ENCODE data around the gene EXD2. TPM values are rescaled to one million over a fixed set of nuclear protein-coding genes. Genes with fewer than 3 reads are reported as not detected.

EXD2 gene
- total and polyA plus RNA-seq, 10 of the 15 experiments (the other 5 are each of a cell fraction or from before 2014, with no cell fraction given), result 1.0 to 12.4 (median 4.6) TPM

DNA sequence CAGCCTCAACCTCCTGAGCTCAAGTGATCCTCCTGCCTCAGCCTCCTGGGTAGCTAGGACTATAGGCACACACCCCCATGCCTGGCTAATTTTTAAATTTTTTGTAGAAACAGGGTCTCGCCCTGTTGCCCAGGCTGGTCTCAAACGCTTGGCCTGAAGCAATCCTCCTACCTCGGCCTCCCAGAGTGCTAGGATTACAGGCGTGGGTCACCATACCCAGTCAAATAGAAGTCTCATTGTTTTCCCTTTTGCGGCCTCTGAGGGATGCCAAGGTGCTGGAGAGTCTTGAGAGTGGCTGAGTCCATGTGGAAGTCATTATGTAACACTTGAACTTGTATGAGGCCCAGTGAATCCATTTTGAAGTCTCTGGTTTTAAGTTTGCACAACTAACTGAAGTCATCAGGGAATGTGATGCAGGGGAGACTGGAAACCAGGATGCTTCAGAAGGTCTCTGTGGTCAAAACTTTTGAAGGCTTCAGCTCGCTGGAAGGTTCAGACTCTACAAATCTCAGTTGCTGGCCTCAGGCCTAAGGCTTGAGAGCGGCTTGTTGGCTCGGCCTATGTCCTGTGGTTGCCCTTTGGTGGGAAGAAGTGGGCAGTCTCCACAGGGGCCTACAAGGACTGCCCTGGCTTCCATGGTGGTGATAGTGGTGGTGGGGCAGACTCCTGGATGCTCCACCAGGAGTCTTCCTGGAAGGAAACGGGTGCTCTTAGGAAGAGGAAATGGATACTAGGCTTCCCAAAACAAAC, 97.8 kb downstream of the EXD2 start:
- no TSS peak for BruUV-seq (replicated peaks)
- no peaks in the 10 kb centered on the region for H3K9me3 ChIP-seq (replicated peaks; ENCODE audit: control insufficient read depth, insufficient read depth, low read length)
- no peak overlapping the region for H3K4me3 ChIP-seq
- H4K20me1 ChIP-seq (ENCODE audit: control insufficient read depth, insufficient read depth), result no peaks in the 10 kb centered on the region
- ChIA-PET POLR2A (no interaction called here), RAD21 (ENCODE audit: unreplicated experiment) (no interaction called here), CTCF (interaction anchor here (0.9 kb wide), 1 partner anchor 9 kb away, joined by 3 read pairs; no protein-coding TSS in a partner anchor), SMC1A (ENCODE audit: uncharacterized antibody, unreplicated experiment) (interaction anchor here (0.6 kb wide), 1 partner anchor 118 kb away, joined by 3 read pairs; no protein-coding TSS in a partner anchor)
- ATAC-seq (no peak), DNase-seq (ENCODE audit: low read depth, low spot score) (no peak), FAIRE-seq (no peak)
- H3K36me3 ChIP-seq (ENCODE audit: control insufficient read depth in 2 of 2, insufficient read depth in 2 of 2, low read length in 1 of 2), result no peaks in the 10 kb centered on the region
- WGBS (ENCODE audit: insufficient coverage, insufficient replicate concordance, low lambda C conversion rate, missing lambda C conversion rate), result 39% methylated on average over 9 of the region's 9 CpGs
- H3K9ac ChIP-seq (ENCODE audit: control insufficient read depth, insufficient read depth, low read length), result no peak overlapping the region
- H3K79me2 ChIP-seq (ENCODE audit: control insufficient read depth, insufficient read depth, low read length), result no peaks in the 10 kb centered on the region
- intact Hi-C loops (cut with micrococcal nuclease; ENCODE audit: unreplicated experiment) (no loop called here), in situ Hi-C loops (cut with MboI) (no loop called here)
- H2AFZ ChIP-seq (ENCODE audit: control insufficient read depth, low read depth, low read length), result no peak overlapping the region
- no peaks in the 10 kb centered on the region for H3K27me3 ChIP-seq (replicated peaks in 1 of 2; ENCODE audit: control insufficient read depth in 2 of 2, insufficient read depth in 2 of 2, low read length in 1 of 2)
- no peaks in the 10 kb centered on the region for H3K4me1 ChIP-seq (ENCODE audit: control insufficient read depth, insufficient read depth, low read length)
- no peak overlapping the region for H3K27ac ChIP-seq (ENCODE audit: control insufficient read depth, insufficient read depth)
- H3K4me2 ChIP-seq (ENCODE audit: control insufficient read depth, insufficient read depth), result no peak overlapping the region
- TF ChIP-seq, protein P1, sequence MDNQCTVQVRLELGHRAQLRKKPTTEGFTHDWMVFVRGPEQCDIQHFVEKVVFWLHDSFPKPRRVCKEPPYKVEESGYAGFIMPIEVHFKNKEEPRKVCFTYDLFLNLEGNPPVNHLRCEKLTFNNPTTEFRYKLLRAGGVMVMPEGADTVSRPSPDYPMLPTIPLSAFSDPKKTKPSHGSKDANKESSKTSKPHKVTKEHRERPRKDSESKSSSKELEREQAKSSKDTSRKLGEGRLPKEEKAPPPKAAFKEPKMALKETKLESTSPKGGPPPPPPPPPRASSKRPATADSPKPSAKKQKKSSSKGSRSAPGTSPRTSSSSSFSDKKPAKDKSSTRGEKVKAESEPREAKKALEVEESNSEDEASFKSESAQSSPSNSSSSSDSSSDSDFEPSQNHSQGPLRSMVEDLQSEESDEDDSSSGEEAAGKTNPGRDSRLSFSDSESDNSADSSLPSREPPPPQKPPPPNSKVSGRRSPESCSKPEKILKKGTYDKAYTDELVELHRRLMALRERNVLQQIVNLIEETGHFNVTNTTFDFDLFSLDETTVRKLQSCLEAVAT (IDR thresholded peaks at IDR 0.05), result no peak
- no peak for TF ChIP-seq MYC (IDR thresholded peaks at IDR 0.05; ENCODE audit: insufficient read depth, insufficient read length, insufficient replicate concordance, low read length, severe bottlenecking)
- TF ChIP-seq EP300 (IDR thresholded peaks at IDR 0.05; ENCODE audit: borderline replicate concordance in 1 of 2, control insufficient read depth in 1 of 2, low read depth in 2 of 2, low read length in 2 of 2), result no peak
- TF ChIP-seq, protein P2, sequence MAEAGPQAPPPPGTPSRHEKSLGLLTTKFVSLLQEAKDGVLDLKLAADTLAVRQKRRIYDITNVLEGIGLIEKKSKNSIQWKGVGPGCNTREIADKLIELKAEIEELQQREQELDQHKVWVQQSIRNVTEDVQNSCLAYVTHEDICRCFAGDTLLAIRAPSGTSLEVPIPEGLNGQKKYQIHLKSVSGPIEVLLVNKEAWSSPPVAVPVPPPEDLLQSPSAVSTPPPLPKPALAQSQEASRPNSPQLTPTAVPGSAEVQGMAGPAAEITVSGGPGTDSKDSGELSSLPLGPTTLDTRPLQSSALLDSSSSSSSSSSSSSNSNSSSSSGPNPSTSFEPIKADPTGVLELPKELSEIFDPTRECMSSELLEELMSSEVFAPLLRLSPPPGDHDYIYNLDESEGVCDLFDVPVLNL (IDR thresholded peaks at IDR 0.05; ENCODE audit: low read depth, low read length), result no peak
- TF ChIP-seq SIN3A (IDR thresholded peaks at IDR 0.05; ENCODE audit: low read depth, low read length), result no peak
- no peak for TF ChIP-seq IKZF2 (IDR thresholded peaks at IDR 0.05)
